IMR-90 (cell line): ENCODE measurements around the gene COL4A2. TPM values are rescaled to one million over a fixed set of nuclear protein-coding genes. Genes with fewer than 3 reads are reported as not detected.

Experiments
- ATAC-seq: fragments of 200-7000 bp; cut with Tn5 transposase; 2 replicates; pipeline ENCODE4 v1.9.1; 2020; ENCODE audit warnings: low read depth, mild to moderate bottlenecking, moderate library complexity
- BruUV-seq: library from RNA; stranded (reverse); fragments of 400-500 nt; replicated peaks from 2 replicates; lab custom pipeline; 2021; lab: Mats Ljungman, UMichigan
- CTCF ChIA-PET: fragments of 300-600 bp; formaldehyde crosslinking; extraction: SDS; loops from one replicate; lab custom pipeline; 2021; ENCODE audit warnings: antibody characterized with exemption; lab: Yijun Ruan, JAX
- POLR2A ChIA-PET: fragments of 300-600 bp; sonication (Branson Sonifier 250); formaldehyde crosslinking; loops from one replicate; lab custom pipeline; 2022; ENCODE audit warnings: antibody characterized with exemption; ENCODE audit not compliant: unreplicated experiment; lab: Charles Lee
- DNase-seq: peaks from one replicate; pipeline ENCODE4 v3.0.0; 2013
- H2AFZ ChIP-seq: replicated peaks from 2 replicates; pipeline ENCODE3; 2013; ENCODE audit warnings: low read length, mild to moderate bottlenecking; ENCODE audit not compliant: poor library complexity
- H2AK5ac ChIP-seq: 2 replicates; pipeline ENCODE4 v1.6.1; 2013; ENCODE audit warnings: low read depth, low read length, inconsistent platforms
- H2AK9ac ChIP-seq: replicated peaks from 2 replicates; pipeline ENCODE3; 2013; ENCODE audit warnings: mild to moderate bottlenecking, low read depth, low read length, moderate library complexity; ENCODE audit not compliant: poor library complexity
- H2BK120ac ChIP-seq: 2 replicates; pipeline ENCODE4 v1.6.1; 2013; ENCODE audit warnings: low read depth, low read length, inconsistent platforms
- H2BK15ac ChIP-seq: 3 replicates; pipeline ENCODE4 v1.6.1; 2013; ENCODE audit warnings: low read depth, low read length, inconsistent platforms
- H2BK20ac ChIP-seq: 2 replicates; pipeline ENCODE4 v1.6.1; 2013; ENCODE audit warnings: low read depth, mild to moderate bottlenecking, inconsistent platforms, low read length, moderate library complexity
- H2BK5ac ChIP-seq: 2 replicates; pipeline ENCODE4 v1.6.1; 2013; ENCODE audit warnings: mild to moderate bottlenecking, low read depth, low read length, inconsistent platforms; ENCODE audit not compliant: poor library complexity, severe bottlenecking
- H3K14ac ChIP-seq: replicated peaks from 2 replicates; pipeline ENCODE4 v1.6.1; 2013; ENCODE audit warnings: low read depth, low read length, inconsistent platforms
- H3K18ac ChIP-seq: 2 replicates; pipeline ENCODE4 v1.6.1; 2013; ENCODE audit warnings: low read depth, low read length, control low read depth
- H3K23ac ChIP-seq: 2 replicates; pipeline ENCODE4 v1.6.1; 2013; ENCODE audit warnings: low read depth, low read length, inconsistent platforms
- H3K27ac ChIP-seq: 2 replicates; pipeline ENCODE4 v1.5.1; 2013; ENCODE audit warnings: mild to moderate bottlenecking, control low read depth, low read length; ENCODE audit not compliant: insufficient read depth
- H3K27me3 ChIP-seq: 2 replicates; pipeline ENCODE4 v1.6.1; 2013; ENCODE audit warnings: low read length; ENCODE audit not compliant: control insufficient read depth, insufficient read depth
- H3K36me3 ChIP-seq: 2 replicates; pipeline ENCODE4 v1.6.1; 2013; ENCODE audit warnings: low read length, mixed read lengths; ENCODE audit not compliant: control insufficient read depth, insufficient read depth
- H3K4ac ChIP-seq: 2 replicates; pipeline ENCODE4 v1.6.1; 2013; ENCODE audit warnings: low read depth, low read length, inconsistent platforms
- H3K4me1 ChIP-seq: 2 replicates; pipeline ENCODE4 v1.6.1; 2013; ENCODE audit warnings: low read length, mixed read lengths; ENCODE audit not compliant: control insufficient read depth, insufficient read depth
- H3K4me2 ChIP-seq: 2 replicates; pipeline ENCODE4 v1.6.1; 2013; ENCODE audit warnings: low read depth, mild to moderate bottlenecking, control low read depth, low read length, moderate library complexity
- H3K4me3 ChIP-seq: 2 replicates; pipeline ENCODE4 v1.5.1; 2013; ENCODE audit warnings: low read depth, mild to moderate bottlenecking, control low read depth, low read length, moderate library complexity; ENCODE audit not compliant: insufficient read depth
- H3K56ac ChIP-seq: 2 replicates; pipeline ENCODE4 v1.6.1; 2013; ENCODE audit warnings: low read length, inconsistent platforms; ENCODE audit not compliant: insufficient read depth; ENCODE audit errors: extremely low read depth
- H3K79me1 ChIP-seq, 2 experiments: 2 replicates each; pipeline ENCODE4 v1.6.1; 2013; ENCODE audit warnings: low read length in 2 of 2, inconsistent platforms in 1 of 2, low read depth in 1 of 2
- H3K9ac ChIP-seq: 2 replicates; pipeline ENCODE4 v1.6.1; 2013; ENCODE audit warnings: low read depth, low read length, control low read depth
- H3K9me1 ChIP-seq: 2 replicates; pipeline ENCODE4 v1.6.1; 2013; ENCODE audit warnings: low read length, inconsistent platforms; ENCODE audit not compliant: insufficient read depth
- H3K9me3 ChIP-seq: 2 replicates; pipeline ENCODE4 v1.6.1; 2013; ENCODE audit warnings: low read length; ENCODE audit not compliant: control insufficient read depth, insufficient read depth
- H4K20me1 ChIP-seq: 2 replicates; pipeline ENCODE4 v1.6.1; 2013; ENCODE audit warnings: low read length, inconsistent platforms; ENCODE audit not compliant: insufficient read depth
- H4K5ac ChIP-seq: 2 replicates; pipeline ENCODE4 v1.6.1; 2013; ENCODE audit warnings: mild to moderate bottlenecking, low read depth, low read length, control low read depth
- H4K8ac ChIP-seq, 2 experiments: 2 replicates each; pipeline ENCODE4 v1.6.1; 2013; ENCODE audit warnings: low read depth in 2 of 2, low read length in 2 of 2, control low read depth in 1 of 2, inconsistent platforms in 1 of 2
- H4K91ac ChIP-seq: 2 replicates; pipeline ENCODE4 v1.6.1; 2013; ENCODE audit warnings: low read depth, low read length, inconsistent platforms; ENCODE audit not compliant: insufficient read depth
- CEBPB ChIP-seq: IDR thresholded peaks from 2 replicates; pipeline ENCODE4 v1.6.1; 2012; ENCODE audit warnings: low read depth, low read length, improper control_type of control experiment
- FOS ChIP-seq: fragments of 150-350 bp; IDR thresholded peaks from 2 replicates; pipeline ENCODE4 v1.6.1; 2016; ENCODE audit warnings: low read depth, low read length
- MAFK ChIP-seq: IDR thresholded peaks from 2 replicates; pipeline ENCODE4 v1.6.1; 2012; ENCODE audit warnings: low read depth, low read length, improper control_type of control experiment
- MXI1 ChIP-seq: IDR thresholded peaks from 2 replicates; pipeline ENCODE4 v1.6.1; 2012; ENCODE audit warnings: low read depth, mild to moderate bottlenecking, low read length, moderate library complexity, borderline replicate concordance
- NFE2L2 ChIP-seq: fragments of 150-350 bp; IDR thresholded peaks from 2 replicates; pipeline ENCODE4 v1.6.1; 2016; ENCODE audit warnings: low read depth, mild to moderate bottlenecking, low read length
- RAD21 ChIP-seq: IDR thresholded peaks from 2 replicates; pipeline ENCODE4 v1.6.1; 2012; ENCODE audit warnings: low read length, improper control_type of control experiment
- RCOR1 ChIP-seq: IDR thresholded peaks from 2 replicates; pipeline ENCODE4 v1.6.1; 2012; ENCODE audit warnings: mild to moderate bottlenecking, low read length, improper control_type of control experiment; ENCODE audit not compliant: insufficient replicate concordance
- RFX5 ChIP-seq: IDR thresholded peaks from 2 replicates; pipeline ENCODE4 v1.8.0; 2012; ENCODE audit warnings: low read depth, mild to moderate bottlenecking, low read length, moderate library complexity
- SMC3 ChIP-seq: fragments of 150-350 bp; IDR thresholded peaks from 2 replicates; pipeline ENCODE4 v1.6.1; 2016; ENCODE audit warnings: low read depth, mild to moderate bottlenecking, antibody characterized with exemption, low read length, moderate library complexity
- WGBS, 2 experiments: methylation state at CpG; one replicate each; pipeline versions ENCODE4 v1.1.5 to v1.1.7; 2013; ENCODE audit warnings: missing lambda C conversion rate in 2 of 2; ENCODE audit not compliant: insufficient read length in 1 of 2; ENCODE audit errors: extremely low coverage in 2 of 2; 5-methylcytosine and 5-hydroxymethylcytosine counted together
- dilution Hi-C: fragments of 300-500 bp; cut with HindIII; formaldehyde crosslinking; loops from one replicate; pipeline ENCODE4 v1.14.3; 2018; ENCODE audit warnings: low sequenced_read_pairs; ENCODE audit not compliant: unreplicated experiment
- in situ Hi-C: fragments of 300-500 bp; cut with MboI; formaldehyde crosslinking; loops from 3 replicates; pipeline ENCODE4 v1.14.3; 2019; ENCODE audit warnings: low sequenced_read_pairs, inconsistent platforms, mixed read lengths
- intact Hi-C: fragments of 100-400 bp; cut with micrococcal nuclease; formaldehyde crosslinking; loops from 2 replicates; pipeline ENCODE4 v1.10.0; 2022
- polyA plus RNA-seq, 3 experiments: library from polyadenylated mRNA; depleted of rRNA; stranded (reverse); fragments of >200 nt; gene quantifications; 2 replicates each; pipeline ENCODE4 v1.2.3, GENCODE V29; 2012; ENCODE audit warnings: low replicate concordance in 1 of 3
- total RNA-seq: library from RNA; depleted of rRNA; stranded (reverse); fragments of >200 nt; gene quantifications from 2 replicates; pipeline ENCODE4 v1.2.3, GENCODE V29; 2012
- TF ChIP-seq, protein P1 (sequence below): fragments of 150-350 bp; IDR thresholded peaks from 2 replicates; pipeline ENCODE4 v1.6.1; 2017; ENCODE audit warnings: mild to moderate bottlenecking, antibody characterized with exemption, low read length, low read depth
- TF ChIP-seq, protein P2 (sequence below): conservative IDR thresholded peaks from 2 replicates; pipeline ENCODE4 v1.5.1; 2012; ENCODE audit warnings: mild to moderate bottlenecking, low read depth, low read length, improper control_type of control experiment
- TF ChIP-seq, protein P3 (sequence below): fragments of 150-350 bp; IDR thresholded peaks from 2 replicates; pipeline ENCODE4 v1.6.1; 2016; ENCODE audit warnings: low read depth, mild to moderate bottlenecking, low read length, moderate library complexity, borderline replicate concordance

Gene COL4A2
- total and polyA plus RNA-seq, 2 of the 4 experiments (the other 2 are of a cell fraction): 90.7 to 457 TPM

DNA sequence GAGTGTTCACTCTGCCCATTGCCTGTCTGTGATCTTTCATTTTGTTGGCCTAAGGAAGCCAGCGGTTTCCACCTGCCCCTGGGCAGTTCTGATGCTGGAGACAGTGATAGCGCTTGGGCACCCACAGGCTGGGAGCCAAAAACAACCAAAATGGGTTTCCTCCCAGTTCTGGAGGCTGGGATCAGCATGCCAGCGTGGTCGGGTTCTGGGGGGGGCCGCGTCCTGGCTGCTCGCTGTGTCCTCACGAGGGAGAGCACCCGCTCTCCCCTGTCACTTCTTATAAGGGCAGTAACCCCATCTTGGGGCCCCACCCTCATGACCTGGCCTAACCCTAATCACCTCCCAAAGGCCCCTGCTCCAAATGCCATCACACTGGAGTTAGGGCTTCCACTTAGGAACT, 186.5 kb downstream of the COL4A2 start (continued):
- TF ChIP-seq MXI1: no peak
- no peak for TF ChIP-seq MAFK
- TF ChIP-seq RFX5: no peak
- TF ChIP-seq CEBPB: no peak

DNA sequence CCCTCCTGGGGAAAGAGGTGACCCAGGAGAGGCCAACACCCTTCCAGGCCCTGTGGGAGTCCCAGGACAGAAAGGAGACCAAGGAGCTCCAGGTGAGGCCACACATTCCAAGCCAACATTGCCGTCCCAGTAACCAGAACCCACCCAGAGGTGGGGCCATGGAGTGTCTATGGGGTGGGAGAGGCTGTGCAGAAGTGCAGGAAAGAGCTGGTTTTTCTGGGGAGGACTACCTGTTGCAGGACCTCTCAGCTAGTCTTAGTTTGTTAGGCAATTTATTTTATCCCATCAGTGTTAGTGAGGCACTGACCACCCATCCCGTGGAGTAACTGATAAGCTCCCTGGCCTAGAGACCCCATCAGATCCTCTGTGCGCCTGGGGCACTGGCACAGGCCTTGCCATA, 188.3 kb downstream of the COL4A2 start:
- CTCF ChIA-PET: interaction anchor here (0.8 kb wide), 1 partner anchor 9 kb away, joined by 3 read pairs; no protein-coding TSS in a partner anchor
- H2AK5ac ChIP-seq: no peak overlapping the region
- BruUV-seq: no TSS peak
- no peak overlapping the region for H2BK15ac ChIP-seq
- H2AFZ ChIP-seq: no peak overlapping the region
- ATAC-seq (no peak), DNase-seq (no peak)
- dilution Hi-C loops: no loop called here
- H3K4me2 ChIP-seq: no peak overlapping the region
- in situ Hi-C loops: no loop called here
- H3K9ac ChIP-seq: no peak overlapping the region
- H3K9me1 ChIP-seq: peaks cover 25% of the 10 kb centered on the region
- H2BK5ac ChIP-seq: no peak overlapping the region
- H3K14ac ChIP-seq: no peak overlapping the region
- peaks cover 16% of the 10 kb centered on the region for H4K20me1 ChIP-seq
- no peaks in the 10 kb centered on the region for H3K9me3 ChIP-seq
- no peak overlapping the region for H4K91ac ChIP-seq
- no peak overlapping the region for H2AK9ac ChIP-seq
- H3K18ac ChIP-seq: no peak overlapping the region
- peaks cover 86% of the 10 kb centered on the region for H3K36me3 ChIP-seq
- H3K4ac ChIP-seq: no peak overlapping the region
- H2BK120ac ChIP-seq: no peak overlapping the region
- no peak overlapping the region for H4K8ac ChIP-seq
- no peaks in the 10 kb centered on the region for H3K4me1 ChIP-seq
- no peak overlapping the region for H2BK20ac ChIP-seq
- WGBS, 2 experiments: no CpG with 5 or more reads among the region's 3 CpGs
- H3K79me1 ChIP-seq: peaks cover 5 to 43% of the 10 kb centered on the region in 2 experiments
- H4K5ac ChIP-seq: no peak overlapping the region
- no peak overlapping the region for H3K23ac ChIP-seq
- no peak overlapping the region for H3K56ac ChIP-seq
- H3K27ac ChIP-seq: no peak overlapping the region
- H3K27me3 ChIP-seq: no peaks in the 10 kb centered on the region
- POLR2A ChIA-PET: no interaction called here
- TF ChIP-seq, protein P1, sequence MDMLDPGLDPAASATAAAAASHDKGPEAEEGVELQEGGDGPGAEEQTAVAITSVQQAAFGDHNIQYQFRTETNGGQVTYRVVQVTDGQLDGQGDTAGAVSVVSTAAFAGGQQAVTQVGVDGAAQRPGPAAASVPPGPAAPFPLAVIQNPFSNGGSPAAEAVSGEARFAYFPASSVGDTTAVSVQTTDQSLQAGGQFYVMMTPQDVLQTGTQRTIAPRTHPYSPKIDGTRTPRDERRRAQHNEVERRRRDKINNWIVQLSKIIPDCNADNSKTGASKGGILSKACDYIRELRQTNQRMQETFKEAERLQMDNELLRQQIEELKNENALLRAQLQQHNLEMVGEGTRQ: no peak
- TF ChIP-seq, protein P2, sequence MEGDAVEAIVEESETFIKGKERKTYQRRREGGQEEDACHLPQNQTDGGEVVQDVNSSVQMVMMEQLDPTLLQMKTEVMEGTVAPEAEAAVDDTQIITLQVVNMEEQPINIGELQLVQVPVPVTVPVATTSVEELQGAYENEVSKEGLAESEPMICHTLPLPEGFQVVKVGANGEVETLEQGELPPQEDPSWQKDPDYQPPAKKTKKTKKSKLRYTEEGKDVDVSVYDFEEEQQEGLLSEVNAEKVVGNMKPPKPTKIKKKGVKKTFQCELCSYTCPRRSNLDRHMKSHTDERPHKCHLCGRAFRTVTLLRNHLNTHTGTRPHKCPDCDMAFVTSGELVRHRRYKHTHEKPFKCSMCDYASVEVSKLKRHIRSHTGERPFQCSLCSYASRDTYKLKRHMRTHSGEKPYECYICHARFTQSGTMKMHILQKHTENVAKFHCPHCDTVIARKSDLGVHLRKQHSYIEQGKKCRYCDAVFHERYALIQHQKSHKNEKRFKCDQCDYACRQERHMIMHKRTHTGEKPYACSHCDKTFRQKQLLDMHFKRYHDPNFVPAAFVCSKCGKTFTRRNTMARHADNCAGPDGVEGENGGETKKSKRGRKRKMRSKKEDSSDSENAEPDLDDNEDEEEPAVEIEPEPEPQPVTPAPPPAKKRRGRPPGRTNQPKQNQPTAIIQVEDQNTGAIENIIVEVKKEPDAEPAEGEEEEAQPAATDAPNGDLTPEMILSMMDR: no peak
- TF ChIP-seq RCOR1 (no peak), FOS (no peak), RAD21 (no peak), CEBPB (no peak), NFE2L2 (no peak), SMC3 (no peak)
- TF ChIP-seq, protein P3, sequence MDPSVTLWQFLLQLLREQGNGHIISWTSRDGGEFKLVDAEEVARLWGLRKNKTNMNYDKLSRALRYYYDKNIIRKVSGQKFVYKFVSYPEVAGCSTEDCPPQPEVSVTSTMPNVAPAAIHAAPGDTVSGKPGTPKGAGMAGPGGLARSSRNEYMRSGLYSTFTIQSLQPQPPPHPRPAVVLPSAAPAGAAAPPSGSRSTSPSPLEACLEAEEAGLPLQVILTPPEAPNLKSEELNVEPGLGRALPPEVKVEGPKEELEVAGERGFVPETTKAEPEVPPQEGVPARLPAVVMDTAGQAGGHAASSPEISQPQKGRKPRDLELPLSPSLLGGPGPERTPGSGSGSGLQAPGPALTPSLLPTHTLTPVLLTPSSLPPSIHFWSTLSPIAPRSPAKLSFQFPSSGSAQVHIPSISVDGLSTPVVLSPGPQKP: no peak
- no peak overlapping the region for H3K4me3 ChIP-seq
- intact Hi-C loops: no loop called here
